AML-193 (cell line): ENCODE data around the gene MYPN.
"Not testable (repeated sequence)": the region's sequence is repeated elsewhere in the genome, so short reads cannot be mapped to it uniquely, and the experiment has no call there.

Experiments used
- DNase-seq, 2 experiments: peaks; one replicate each; lab custom pipeline; 2025; lab: John Stamatoyannopoulos, UW

Gene MYPN

GRCh38 chr10:68171539-68172080 is 62.3 kb downstream of the MYPN start:
- DNase-seq, result no peak

DNA sequence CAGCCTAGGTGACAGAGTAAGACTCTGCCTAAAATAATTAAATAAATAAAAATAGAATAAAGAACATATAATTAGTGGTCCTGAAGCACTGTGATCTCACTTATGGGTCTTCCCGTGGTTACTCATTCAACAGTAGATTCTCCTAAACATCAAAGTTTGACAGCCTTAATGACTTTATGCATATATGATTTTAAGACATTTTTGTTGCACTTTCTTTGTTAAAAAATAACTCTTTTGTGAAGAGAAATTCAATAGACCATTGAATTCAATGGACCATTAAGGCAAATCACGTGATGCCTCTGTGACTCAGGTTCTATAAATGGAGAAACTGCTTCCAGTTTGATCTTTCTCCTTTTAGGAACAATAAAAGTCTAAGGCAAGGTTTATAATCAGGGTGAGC is 63.0 kb downstream of the MYPN start:
- DNase-seq, result no peak

DNA sequence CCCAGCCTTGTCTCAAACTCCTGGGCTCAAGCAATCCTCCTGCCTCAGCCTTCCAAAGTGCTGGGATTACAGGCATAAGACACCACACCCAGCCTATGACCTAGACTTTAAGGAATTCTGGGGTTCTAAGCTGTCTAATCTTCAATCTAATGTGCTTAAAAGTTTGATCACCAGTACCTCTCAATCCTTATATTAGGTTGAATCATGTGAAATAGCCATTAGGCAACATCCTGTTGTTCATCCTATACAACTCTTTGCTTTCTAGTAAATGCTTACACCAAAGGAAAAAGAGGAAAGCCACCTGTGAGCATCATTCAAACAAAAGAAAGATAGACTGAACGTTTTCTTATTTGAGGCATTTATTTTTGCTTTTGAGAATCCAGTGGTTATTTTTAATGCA is 66.7 kb downstream of the MYPN start:
- DNase-seq, result no peak

DNA sequence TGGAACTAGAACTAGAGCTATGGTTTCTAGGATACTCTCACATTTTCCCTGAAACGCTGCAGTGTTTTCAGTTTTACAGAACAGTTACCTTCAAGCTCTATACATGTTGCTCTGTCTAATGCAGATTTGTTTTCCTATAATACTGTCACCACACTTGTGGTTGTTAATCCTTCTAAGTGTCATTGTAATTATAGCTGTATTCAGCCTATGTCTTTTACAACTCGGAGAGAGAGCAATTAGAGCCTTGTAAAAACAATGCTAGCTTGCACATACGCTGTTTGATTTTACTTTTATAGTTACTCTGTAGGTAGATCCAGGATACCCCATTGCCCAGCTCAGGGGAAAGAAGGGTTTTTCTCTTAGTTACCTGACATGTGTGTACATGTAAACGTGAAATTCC is 67.5 kb downstream of the MYPN start:
- DNase-seq, result no peak

DNA sequence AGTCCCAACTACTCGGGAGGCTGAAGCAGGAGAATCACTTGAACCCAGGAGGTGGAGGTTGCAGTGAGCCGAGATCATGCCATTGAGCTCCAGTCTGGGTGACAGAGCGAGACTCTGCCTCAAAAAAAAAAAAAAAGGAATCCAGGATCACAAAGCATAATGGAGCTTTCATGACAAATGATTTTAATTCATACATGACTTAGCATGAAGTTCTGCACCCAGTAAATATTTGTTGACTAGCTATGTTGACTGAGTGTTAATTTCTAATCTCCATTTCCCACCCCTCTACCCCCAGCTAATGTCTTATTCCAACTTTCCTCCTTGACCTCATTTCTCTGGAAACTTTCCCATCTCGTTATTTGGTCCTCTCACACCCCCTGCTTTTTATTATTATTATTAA is 69.3 kb downstream of the MYPN start:
- DNase-seq, result no peak

DNA sequence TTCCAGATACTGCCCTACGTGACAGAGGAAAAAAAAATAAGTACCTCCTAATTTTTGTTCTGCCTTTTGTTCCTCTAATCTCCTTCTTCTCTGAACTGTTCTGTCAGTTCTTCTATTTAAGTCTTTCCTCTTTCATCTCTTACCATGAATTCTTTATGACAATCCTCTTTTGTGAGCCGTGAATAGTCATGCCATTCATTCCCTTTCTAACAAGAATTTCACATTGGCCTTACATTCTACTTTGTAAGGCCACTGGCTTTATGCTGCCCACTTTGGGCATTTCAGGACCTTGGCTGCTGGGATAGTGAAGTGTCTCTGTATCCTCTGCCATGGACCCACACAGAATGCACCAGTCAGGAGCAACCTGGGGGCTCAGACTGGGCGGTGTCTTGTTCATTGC is 69.7 kb downstream of the MYPN start:
- no peak for DNase-seq

GRCh38 chr10:68180490-68180889 is 71.2 kb downstream of the MYPN start:
- no peak for DNase-seq

DNA sequence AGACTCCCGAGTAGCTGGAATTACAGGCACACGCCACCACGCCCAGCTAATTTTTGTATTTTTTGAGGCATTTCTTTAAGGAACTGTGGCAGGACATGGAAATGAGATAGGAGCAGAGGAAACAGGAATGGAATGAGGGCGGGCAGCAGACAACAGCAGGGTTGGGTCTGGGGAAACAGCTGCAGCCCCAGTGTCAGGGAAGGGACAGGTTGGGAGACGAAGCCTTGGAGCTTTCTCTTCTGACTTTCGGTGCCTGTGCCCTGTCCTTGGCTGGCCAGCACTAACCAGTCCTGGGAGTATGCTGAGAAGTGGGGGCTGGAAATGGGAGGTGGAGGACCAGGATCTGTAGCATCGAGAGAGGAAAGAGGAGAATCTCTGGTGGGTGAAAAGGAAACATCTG is 75.3 kb downstream of the MYPN start:
- no peak for DNase-seq

DNA sequence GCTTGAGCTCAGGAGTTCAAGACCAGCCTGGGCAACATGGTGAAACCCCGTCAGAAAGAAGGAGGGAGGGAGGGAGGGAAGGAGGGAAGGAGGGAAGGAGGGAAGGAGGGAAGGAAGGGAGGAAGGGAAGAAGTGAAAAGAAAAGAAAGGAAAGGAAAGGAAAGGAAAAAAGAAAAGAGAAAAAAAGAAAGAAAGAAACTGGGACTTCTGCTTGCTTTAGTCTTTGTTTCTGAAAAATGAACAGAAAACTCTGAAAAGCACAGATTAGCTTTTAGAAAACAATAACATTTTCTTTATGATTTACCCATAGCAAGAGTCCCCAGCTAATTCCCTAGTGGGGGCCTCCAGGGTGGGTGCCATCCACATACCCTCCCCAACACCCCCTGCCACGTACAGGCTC is 75.8 kb downstream of the MYPN start:
- no peak for DNase-seq

DNA sequence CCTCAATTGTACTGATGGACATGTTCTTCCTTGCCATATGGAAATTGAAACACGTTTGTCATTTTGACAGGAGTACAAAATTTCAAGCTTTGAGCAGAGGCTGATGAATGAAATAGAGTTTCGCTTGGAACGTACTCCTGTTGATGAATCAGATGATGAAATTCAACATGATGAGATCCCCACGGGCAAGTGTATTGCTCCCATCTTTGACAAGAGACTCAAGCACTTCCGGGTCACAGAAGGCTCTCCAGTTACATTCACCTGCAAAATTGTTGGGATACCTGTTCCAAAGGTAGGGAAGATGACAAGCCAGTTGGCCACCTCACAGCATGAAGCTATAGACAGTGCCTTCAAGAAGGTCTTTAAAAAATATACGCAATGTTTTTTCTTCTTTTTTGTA is 79.5 kb downstream of the MYPN start:
- DNase-seq, result no peak

GRCh38 chr10:68192113-68192512 is 82.8 kb downstream of the MYPN start:
- DNase-seq, result no peak

- no peak for DNase-seq
Measured at GRCh38 chr10:68194290-68194689, 85.0 kb downstream of the MYPN start.

DNA sequence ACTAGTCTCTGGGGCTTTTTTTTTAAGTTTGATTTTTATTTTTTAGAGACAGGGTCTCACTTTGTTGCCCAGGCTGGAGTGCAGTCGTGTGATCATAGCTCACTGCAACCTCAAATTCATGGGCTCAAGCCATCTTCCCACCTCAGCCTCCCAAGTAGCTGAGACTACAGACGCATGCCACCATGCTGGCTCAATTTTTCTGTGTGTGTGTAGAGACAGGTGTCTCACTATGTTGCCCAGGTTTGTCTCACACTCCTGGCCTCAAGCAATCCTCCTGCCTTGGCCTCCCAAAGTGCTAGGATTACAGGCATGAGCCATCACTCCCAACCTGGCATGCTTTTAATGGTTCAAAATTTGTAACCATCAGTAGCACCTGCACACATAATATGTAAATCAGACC is 86.5 kb downstream of the MYPN start:
- not testable (repeated sequence) for DNase-seq

DNA sequence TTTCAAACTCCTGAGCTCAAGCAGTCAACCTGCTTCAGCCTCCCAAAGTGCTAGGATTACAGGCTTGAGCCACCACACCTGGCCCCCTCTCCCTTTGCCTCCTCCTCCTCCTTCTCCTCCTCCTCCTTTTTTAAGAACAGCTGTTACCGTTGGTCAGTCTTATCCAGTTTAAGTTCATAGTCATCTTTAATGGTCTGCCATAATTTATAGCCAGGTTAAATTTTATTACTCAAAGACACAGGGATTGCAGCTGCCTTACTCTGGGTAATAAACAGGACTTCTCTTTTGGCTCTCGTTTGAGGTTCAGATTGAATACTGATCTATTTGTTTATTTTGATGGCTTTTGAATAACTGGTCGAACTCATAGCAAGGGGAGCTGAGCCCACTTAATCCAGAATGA is 87.4 kb downstream of the MYPN start:
- no peak for DNase-seq

DNA sequence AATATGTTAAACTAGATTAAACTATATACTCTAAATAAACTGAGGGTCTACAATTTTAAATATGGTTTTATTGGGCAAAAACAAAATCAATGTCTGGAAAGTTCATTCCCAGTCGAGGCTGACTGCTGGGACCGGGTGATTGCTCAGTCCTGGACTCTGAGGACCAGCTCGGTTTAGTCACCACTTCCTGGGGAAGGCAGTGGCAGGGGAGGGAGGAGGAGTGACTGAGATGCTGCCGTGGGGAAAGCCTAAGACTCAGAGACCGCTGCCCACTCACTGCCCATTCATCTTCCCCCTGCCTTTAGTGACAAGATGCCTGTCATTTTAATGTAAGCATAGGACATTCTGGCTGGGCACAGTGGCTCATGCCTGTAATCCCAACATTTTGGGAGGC is 93.7 kb downstream of the MYPN start:
- DNase-seq, result peak in 1 of 2 experiments; percentile 20

GRCh38 chr10:68208424-68209042 is 99.2 kb downstream of the MYPN start:
- DNase-seq, result peak; percentile 42 to 63

DNA sequence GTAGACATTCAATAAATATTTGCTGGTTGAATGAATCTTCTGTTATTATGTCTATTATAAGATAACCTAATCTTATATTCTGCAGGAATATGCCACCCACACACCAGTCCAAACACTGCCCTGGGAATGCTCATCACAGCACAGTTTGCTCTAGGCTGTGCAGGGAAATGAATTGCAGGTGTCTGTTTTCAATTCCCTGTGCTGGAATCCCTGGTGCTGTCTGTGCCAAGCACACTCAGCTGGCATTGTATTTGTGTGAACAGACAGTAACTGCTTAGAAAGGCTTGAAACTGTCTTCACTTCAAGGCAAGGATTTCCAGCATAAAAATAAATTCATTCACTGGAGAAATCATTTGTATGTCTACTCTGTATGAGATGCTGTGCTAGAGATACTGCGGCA is 102.4 kb downstream of the MYPN start:
- no peak for DNase-seq

- DNase-seq, result peak; percentile 27 to 49
Measured at GRCh38 chr10:68212721-68213352, 103.5 kb downstream of the MYPN start.

GRCh38 chr10:68218786-68219185 is 109.5 kb downstream of the MYPN start:
- DNase-seq, result no peak

DNA sequence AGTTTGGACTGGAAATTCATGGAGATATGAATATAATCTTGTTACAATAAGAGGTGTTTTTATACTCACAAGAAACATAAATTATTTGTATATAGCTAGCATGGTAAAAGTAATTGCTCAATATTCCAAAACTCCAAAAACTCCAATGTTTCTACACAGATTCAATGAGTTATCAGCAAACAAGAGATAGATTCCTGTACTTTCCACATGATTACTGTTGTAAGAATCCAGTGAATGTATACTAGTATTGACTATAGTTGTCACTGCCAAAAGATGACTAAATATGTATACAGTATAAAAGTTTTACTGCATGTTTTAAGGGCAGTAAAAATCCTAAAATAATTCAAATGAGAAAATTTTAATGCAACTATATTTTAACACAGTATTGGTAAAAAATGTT is 111.9 kb downstream of the MYPN start:
- DNase-seq, result no peak

DNA sequence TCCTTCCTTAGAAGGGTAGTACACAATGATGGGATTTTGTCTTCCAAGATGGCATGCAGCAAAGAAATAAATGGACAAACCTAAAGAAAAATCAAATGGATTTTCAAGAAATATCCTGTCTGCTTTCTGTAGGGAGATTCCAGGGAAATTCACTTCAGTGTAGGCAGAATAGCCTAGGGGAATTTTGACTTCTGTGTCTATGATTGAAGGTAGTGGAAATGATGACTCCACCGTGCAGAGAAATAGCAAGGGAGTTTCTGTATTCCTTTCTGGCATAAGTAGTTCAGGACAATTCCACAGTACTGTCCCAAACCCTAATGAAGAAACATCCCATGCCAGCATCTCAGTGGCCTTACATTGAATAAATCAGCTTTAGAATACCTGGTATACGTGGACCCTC is 113.1 kb downstream of the MYPN start:
- no peak for DNase-seq

GRCh38 chr10:68223535-68224165 is 114.4 kb downstream of the MYPN start:
- no peak for DNase-seq

DNA sequence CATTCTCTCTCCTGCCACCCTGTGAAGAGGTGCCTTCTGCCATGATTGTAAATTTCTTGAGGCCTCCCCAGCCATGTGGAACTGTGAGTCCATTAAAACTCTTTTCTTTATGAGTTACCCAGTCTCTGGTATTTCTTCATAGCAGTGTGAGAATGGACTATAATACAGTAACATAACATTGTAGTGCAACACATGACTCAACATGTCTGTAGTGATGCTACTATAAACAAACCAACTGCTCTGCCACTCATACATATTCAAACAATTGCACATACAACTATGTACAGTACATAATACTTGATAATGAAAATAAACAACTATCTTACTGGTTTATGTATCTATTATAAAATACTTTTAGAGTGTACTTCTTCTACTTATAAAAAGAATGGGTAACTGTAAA is 115.5 kb downstream of the MYPN start:
- no peak for DNase-seq

DNA sequence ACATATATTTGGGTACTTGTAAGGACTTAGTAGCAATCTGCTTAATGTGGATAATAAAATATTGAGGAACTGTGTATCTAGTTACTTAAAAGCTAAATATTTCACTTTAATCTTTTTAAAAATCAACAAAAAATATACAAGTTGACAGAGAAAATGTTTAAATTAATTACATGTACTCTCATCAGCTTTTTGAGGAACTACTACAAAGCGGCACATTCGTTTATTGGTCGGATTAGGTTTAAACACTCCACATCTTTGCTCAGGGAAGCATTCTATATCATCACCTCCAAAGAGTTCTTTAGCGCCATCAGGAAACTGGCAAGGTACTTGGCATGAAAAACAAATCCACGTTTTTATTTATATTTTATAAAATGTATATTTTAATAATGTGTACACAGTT is 121.0 kb downstream of the MYPN start:
- DNase-seq, result no peak
